ENCODE measurements around the gene THADA.

- TF ChIP-seq, protein P1, sequence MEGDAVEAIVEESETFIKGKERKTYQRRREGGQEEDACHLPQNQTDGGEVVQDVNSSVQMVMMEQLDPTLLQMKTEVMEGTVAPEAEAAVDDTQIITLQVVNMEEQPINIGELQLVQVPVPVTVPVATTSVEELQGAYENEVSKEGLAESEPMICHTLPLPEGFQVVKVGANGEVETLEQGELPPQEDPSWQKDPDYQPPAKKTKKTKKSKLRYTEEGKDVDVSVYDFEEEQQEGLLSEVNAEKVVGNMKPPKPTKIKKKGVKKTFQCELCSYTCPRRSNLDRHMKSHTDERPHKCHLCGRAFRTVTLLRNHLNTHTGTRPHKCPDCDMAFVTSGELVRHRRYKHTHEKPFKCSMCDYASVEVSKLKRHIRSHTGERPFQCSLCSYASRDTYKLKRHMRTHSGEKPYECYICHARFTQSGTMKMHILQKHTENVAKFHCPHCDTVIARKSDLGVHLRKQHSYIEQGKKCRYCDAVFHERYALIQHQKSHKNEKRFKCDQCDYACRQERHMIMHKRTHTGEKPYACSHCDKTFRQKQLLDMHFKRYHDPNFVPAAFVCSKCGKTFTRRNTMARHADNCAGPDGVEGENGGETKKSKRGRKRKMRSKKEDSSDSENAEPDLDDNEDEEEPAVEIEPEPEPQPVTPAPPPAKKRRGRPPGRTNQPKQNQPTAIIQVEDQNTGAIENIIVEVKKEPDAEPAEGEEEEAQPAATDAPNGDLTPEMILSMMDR (IDR thresholded peaks at IDR 0.05; ENCODE audit: low read depth, low read length), result no peak
- TF ChIP-seq EZH2phosphoT487 (IDR thresholded peaks at IDR 0.05; ENCODE audit: low read depth), result no peak
Measured at GRCh38 chr2:43324259-43325106, 271.4 kb downstream of the THADA start.
